Activated gamma-delta T cell treated with Interleukin-2 at 50 U/mL for 16 hours (primary cell): ENCODE data around the gene SLC6A3.
"Not testable (repeated sequence)": the region's sequence is repeated elsewhere in the genome, so short reads cannot be mapped to it uniquely, and the experiment has no call there.

Experiments
- DNase-seq: peaks from one replicate; pipeline ENCODE4 v3.0.0-alpha.2; 2020

SLC6A3 gene

DNA sequence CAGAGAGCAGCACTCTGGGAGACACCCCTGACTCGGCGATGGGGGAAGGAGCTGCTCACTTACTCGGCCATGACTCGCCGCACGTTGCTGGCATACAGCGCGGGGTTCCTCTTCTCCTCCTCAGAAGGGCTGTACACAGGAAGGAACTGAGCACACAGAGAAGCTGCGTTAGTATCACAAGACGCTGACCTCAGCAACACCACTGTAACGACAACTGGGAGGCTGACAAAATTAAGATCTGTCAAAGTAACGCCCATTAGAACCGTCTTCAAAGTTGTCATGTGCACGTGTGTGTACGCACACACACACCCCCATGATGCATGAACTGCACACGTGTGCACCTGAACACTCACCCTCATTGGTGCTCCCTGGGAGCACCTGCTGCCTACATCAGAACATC lies 32.1 kb upstream of the SLC6A3 start:
- no peak for DNase-seq

DNA sequence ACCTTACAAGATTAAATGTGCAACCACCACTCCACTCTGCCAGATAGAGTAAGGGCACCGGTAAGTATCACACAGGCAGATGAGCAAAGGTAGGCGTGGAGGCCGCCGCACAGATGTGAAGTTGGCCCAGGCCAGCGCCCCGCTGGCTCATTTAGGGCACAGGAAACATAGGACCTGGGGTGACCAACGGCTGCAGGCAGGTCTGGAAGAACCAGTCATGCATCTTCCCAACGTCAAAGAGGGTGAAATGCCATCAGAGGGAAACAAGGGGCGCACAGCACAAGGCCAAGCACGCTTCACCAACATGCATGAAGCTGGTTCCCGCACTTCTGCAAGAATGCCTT lies 31.7 kb upstream of the SLC6A3 start:
- DNase-seq = no peak

DNA sequence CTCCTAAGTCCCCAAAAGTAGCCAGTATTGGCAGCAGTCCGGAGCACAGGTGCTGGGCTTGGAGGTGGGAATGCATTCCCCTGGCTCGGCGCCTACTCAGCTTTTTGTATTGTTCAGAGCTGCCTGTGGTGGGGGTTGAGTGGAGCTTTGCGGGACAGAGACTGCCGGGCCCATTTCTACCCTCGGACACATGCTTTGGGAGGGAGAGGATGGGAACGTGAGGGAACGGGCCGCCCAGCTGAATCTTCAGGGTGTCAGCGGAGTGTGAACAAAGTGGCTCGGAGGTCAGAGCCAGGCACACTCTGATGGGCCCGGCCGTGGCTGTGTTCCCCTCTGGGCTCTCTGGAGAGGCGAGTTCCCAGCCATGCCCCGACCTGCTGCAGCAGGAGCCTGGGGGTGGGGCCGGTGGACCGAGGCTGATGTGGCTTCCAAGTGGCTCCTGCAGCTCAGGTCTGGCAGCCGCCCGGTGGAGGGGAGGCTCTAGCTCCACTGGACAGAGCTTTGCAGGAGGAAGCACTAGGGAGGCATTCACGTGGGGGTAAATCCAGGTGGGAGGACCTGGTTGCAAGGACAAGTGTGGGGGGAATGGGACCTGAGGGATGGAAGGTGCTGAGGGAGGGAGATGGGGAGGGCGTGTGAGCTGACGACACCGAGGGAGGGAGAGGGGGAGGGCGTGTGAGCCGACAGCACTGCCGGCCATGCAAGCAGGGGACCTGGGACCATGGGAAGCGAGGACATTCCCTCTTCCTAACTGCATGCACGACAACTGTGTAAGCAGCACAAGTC lies 31.1 kb upstream of the SLC6A3 start:
- no peak for DNase-seq

DNA sequence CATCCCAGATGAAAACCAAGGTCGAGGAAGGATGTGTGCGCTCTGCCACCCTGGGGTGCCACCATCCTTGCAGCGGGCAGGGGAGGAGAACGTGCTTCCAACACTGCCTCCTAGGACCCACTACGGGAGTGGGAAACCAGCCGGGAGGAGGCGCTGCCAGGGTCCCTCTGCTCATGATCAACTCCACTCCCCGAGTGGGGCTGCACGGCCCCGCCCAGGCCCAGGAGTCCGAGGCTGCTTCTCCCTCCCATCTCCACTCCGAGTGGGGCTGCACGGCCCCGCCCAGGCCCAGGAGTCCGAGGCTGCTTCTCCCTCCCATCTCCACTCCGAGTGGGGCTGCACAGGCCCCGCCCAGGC lies 30.3 kb upstream of the SLC6A3 start:
- not testable (repeated sequence) for DNase-seq

DNA sequence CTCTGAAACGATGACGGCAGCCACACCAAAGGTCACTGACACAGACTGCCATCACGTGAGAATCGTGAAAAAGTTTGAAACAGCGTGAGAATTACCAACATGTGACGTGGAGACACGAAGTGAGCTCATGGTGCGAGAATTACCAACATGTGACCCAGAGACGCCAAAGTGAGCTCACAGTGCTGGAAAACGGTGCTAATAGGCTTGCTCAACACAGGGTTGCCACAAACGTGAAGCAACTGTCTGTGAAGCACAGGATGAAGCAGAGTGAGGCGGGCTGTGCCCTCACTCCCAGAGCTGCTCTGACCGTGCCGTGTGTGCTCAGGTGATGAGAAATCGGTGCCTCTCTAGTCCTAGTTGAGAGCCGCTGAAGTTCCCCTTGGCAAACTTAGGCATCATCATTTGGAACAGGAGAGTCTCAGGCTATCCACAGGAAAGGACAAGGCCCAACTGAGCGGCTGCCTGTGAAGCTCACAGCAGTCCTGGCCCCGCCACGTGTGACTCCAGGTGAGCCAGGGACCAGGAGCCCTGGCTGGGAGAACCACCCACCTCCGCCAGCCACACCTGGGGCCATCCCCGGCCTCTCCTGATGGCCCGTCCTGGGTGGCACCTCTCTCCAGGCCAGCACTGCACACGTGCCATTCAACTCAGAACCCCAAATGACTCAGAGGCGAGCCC lies 29.8 kb upstream of the SLC6A3 start:
- DNase-seq = no peak

DNA sequence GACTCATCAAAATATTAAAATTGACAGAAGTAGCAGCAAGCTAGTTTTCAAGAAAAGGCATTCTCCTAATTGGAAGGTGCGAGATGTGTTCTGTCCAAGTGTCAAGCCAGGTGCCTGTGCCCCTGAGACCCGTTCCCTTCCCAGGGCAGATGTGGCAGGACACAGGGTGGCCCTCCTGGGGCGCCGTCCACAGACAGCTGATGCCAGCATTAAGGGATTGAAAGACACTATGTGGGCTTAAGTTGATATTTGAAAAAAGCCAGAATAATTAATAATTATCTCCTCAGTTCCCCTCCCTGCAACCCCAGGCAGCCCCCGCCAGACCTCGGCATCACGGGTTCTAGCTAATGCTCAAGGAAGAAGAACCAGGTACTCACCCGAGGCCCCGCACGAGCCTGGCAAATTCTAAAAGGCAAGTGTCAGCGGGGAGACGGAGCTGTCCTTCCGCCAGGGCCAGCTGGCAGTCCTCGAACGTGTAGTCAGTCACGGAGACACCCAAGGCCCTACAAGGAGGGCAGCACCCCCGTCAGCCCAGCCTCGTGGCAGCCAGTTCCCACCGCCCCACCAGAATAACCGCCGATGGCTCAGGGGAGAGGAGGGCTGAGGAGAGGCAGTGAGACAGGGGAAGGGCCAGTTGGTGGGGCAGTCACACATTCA lies 29.1 kb upstream of the SLC6A3 start:
- DNase-seq = no peak

DNA sequence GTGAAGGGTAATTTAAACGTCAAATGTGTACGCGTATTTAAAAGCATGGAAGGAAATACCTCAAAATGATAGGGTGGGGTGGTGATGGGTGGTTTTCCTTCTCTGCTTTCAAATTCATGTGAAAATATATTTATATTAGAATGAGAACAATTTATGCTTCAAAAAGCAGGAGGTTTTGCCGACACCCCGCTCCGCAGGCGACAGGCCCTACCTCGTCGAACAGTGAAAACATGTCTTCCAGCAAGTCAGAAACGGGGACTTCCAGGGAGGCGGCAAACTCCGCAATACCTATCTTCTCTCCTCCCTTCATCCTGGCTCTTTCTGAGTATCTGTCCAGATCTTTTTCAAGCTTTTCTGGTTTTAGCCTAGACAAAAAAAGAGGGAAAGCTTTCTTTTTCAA lies 28.5 kb upstream of the SLC6A3 start:
- no peak for DNase-seq

DNA sequence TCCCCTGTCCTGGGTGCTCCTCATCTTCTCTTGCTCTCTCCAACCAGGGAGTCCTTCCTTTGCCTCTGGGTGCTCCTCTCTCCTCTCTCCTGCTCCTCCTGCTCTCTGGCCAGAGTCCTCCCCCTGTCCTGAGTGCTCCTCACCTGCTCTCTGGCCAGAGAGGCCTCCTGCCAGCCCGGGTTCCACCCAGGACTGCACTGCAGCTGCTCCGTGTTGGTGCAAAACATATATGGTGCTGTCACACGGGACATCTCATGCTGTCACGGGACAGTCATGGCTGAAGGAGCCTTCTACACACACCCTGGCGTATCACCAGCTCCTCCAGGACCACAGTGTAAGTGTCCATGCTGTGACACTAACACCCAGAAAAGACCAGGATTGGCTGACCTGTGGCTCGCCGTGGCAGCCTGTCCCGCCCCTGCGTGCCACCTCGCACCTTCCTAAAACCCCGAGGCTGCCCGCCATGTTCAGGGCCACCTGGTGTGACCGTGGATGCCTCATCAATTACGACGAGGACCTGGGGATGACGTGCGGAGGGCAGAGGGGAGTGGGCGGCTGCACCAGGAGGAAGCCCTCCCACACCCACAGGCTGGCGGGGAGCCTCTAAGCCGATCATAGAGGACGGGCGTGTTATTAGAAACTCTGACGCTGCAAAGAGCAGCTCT lies 27.9 kb upstream of the SLC6A3 start:
- no peak for DNase-seq

DNA sequence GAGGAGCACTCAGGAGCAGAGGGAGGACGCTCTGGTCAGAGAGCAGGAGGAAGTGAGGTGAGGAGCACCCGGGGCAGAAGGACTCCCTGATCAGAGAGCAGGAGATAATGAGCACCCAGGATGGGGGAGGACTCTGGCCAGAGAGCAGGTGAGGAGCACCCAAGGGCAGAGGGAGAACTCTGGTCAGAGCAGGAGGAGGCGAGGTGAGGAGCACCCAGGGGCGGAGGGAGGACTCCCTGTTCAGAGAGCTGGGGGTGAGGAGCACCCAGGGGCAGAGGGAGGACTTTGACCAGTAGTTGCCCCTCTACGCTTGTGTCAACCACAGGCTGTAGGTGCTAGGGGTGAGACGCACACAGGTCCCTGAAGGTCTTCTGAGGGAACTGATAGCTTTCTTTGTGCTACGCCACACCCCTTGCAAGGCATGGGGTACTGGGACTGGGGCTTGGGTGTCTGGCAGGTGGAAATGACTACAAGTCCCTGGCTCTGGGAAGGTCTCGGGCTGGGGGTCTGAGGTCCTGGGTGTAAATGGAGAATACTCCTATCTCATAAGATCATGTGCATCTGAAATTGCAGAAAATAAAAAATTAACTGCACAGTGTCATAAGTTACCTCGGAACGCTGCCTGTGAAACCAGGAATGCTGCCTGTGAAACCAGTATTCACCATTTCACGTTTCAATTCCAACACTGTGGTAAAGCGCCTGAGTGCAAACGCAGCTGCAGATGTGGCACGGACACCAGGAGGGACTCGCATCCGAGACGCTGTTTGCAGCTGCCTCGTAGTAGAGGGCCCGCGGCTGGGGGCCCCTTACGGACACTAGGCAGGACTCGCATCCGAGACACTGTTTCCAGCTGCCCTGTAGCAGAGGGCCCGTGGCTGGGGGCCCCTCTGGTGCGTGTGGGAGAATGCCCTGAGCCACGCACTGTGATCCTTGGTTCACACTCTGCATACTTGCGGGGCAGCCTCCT lies 27.0 kb upstream of the SLC6A3 start:
- no peak for DNase-seq

DNA sequence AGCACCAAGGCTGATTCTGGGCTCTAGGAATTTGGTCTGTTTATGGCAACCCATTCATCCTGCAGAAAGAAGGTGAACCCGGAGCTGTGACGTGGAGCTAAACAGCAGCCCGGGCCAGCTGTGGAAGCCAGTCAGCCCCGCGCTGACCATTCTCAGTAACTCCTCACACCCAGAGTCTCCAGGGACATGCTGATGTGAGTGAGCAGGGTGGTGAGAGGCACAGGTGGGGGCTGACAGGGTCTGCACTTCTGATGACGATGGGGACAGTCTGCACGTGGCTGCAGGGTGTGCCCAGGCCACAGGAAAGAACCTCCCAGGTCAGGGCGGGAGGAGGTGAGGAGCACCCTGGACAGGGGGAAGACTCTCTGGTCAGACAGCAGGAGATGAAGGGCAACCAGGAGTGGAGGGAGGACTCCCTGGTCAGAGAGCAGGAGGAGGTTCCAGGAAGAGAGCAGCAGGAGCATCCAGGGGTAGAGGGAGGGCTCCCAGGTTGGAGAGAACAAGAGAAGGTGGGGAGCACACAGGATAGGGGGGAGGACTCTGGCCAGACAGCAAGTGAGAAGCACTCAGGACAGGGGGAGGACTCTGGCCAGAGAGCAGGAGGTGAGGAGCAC lies 26.1 kb upstream of the SLC6A3 start:
- no peak for DNase-seq

DNA sequence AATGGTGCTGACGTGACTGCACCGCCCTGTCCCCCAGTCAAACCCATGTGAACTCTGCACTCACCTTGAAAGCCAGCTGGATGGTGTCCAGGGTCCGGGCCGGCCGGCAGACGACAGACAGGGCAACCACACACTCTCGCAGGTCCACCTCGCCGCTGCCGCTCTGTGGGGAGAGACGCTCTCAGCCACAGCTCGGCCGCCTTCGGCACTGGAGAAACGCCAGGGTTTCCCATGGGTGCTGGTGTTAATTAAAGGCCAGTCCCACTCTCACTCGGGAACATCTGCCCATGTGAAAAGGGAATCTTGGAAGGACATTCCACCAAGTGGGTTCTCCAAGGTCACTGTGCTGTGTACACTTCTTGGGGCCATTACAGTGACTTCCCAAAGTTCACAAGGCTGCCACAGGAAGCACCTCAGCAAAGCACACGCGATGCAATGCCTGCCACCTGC lies 25.5 kb upstream of the SLC6A3 start:
- DNase-seq = no peak

DNA sequence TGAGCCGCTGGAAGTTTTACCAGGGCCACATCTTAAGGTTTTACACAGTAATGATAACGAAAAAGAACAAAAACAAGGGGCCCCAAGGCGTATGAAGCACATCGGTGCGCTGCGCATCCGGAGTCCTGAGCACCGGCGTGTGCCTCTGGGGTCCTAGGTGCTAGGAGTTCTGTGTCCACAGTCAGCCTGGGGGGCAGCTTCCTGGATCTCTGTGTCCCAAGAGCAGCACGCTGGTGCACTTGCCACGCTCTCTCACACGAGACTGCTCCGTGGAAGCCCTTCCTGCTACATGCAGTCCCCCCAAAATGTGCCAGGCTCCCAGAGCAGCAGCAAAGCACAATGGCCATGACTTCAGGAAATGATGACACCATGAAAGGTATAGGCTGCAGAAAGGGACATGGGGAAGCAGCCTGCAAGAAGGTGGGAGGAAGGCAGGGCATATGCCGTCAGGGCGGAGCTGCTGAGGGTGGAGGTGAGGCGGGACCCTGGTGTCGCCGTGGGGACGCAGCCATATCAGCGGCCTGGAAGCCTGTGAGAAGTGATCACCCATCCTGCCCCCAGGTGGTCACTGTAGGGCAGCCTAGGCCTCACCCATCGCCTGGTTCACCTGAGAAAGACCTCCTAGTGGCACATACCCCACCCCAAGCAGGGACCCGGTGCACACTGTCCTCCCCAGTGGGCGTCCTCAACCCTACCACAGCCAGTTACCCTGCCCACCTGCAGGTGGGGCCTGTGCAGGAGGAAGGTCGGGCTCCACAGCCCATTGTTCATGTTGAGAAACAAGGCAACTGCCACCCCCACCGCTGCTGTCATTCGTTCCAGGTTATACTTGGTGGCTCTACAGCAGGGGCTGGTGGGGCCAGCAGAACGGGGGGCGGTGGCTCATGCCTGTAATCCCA lies 23.6 kb upstream of the SLC6A3 start:
- no peak for DNase-seq

DNA sequence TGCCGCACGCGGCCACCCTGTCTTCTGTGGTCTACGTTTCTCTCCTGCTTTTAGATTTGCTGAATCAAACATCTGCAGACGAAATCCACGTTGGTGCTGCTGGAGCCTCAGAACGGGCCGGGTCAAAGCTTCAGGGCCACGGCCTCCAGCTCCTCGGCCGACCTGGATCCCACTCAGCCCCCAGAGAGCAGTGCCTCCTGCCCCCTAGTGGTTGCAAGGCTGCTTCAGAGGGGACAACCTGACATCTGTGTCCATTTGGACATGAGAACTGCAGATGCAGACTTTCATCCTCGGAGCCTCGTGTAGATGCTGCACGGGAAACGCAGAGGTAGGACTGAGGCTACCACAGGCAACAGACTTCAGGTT lies 23.0 kb upstream of the SLC6A3 start:
- DNase-seq = peak; percentile 41

DNA sequence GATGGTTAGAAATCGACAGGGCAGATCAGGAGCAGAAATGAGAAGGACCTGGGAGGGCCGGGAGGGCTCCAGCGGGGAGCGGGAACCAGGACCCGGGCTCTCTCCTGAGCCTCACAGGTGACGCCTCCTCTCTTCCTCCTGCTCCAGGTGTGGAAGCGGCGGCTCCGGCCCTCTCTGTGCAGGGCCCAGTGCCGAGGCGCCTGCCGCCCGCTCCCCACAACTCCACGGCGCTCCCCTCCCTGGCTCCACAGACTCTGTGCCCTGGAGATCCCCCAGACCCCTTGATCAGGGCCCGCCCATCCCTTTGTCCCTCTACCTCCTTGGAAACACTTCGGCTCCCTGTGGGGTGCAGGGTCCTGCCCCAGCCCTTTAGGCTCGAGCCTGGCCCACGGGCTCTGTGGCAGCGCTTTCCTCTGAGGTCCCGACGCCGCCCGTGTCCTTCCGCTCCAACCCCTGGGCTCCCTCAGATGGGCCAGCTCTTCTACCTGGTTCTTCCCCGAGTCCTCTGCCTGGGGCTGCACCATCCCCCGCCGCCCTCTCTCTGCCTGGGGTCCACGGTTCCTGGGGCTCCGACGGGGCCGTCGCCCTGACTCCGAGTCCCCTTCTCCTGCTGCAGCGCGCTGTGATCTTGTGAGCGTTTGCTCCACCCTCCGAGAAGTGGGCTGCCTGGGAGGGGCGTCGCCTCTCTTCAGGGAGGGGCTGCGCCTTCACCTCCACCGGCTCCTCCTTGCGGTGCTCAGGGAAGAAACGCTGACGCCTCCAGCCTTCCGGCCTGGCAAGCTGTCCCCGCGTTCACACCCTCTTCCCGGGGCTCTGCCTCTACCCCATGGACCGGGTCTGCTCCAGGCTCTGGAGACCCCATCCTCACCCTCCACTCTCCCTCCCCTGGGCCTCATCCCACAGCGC lies 22.4 kb upstream of the SLC6A3 start:
- DNase-seq = no peak

DNA sequence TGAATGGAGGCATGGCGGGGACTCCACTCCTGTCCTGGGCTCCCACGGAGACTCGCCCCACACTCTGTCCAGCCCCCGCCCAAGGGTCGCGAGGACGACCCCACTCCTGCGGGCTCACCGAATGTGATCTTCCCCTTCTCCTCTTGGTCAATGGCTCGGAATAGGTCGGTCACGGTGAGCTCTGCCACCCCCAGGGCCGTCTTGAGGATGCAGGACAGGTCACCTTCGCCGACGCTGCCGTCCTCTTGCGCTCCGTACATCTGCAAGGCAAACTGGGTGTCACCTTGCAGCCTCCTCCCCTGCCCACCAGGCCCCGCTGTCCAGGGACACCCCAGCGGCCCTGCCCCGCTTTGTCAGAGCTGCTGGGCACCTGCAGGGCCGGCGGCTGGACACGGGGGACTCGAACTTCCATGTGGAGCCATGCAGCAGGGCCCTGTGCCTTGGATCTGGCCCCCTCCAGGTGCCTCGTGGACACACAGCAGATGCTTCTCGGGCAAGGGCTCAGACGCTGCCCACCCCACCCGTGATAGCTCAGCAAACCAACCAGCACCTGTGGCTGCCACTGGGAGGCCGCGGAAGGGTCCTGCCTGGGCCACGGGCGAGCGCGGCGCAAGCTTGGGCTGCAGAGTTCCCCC lies 21.5 kb upstream of the SLC6A3 start:
- no peak for DNase-seq

DNA sequence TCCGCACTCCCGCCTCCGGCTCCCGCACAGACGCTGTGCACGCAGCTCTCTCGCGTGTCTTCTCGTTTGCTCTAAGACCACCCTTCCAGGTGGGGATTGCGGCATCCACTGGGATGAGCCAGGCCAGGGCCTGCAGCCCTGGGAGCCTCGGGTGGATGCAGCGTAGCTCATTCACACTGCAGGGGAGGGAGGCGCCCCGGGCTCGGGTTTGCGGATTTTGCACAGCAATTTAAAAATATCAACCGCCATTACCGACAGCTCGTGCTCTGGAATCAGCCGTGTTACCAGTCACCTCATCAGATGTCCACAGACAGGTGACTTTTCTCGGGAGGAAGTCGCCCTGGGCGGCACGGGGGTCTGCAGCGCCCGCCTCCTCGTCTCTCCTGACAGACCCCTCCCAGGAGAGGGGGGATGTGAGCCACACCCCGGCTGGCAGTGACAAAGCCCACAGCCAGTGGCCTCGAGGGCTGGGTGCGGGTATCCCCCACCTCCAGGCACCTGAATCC lies 20.8 kb upstream of the SLC6A3 start:
- no peak for DNase-seq

DNA sequence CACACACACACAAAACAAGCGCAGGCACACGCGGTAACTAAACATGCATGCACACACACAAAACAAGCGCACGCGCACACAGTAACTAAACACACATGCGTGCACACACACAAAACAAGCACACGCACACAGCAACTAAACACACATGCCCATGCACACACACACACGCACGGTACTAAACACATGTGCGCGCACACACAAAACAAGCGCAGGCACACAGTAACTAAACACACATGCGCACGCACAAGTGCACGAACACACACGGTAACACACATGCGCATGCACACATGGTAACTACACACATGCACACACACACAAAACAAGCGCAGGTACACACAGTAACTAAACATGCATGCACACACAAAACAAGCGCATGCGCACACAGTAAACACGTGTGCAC lies 19.9 kb upstream of the SLC6A3 start:
- DNase-seq = no peak

DNA sequence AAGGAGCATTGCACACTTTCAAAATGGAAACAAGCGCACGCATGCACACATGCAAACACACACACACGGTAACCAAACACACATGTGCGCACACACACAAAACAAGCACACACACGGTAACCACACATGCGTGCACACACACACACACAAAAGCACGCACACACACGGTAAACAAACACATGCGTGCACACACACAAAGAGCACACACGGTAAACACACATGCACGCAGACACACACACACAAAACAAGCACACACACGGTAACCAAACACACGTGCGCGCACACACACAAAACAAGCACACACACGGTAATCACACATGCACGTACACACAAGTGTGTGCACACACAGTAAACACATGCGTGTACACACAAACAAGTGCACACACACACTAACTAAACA lies 19.3 kb upstream of the SLC6A3 start:
- DNase-seq = peak; percentile 1

DNA sequence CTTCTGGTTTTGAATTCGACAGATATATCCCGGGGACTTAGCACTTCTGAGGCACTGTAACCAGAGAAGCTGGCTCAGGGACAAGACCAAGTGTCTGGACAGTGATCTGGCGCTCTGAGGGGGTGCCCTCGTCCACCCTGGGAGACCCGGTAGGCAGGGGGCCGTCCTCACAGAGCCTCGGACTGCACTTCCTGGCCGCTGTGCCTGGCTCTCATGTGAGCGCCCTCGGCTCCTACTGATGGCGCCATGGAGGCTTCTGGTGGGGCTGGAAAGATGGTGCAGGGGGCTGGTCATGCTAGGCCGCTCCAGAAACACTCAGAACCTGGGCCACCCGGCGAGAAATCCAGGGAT lies 18.8 kb upstream of the SLC6A3 start:
- peak; percentile 0 for DNase-seq
